ENCODE results near the gene PAX8. TPM values are rescaled to one million over a fixed set of nuclear protein-coding genes. Genes with fewer than 3 reads are reported as not detected.

PAX8 gene
- total RNA-seq, 1 donor from 2014 or later = 0.66 TPM

- intact Hi-C loops (cut with micrococcal nuclease) = no loop called here
Measured at GRCh38 chr2:113224647-113225236, 54.0 kb downstream of the PAX8 start.

- intact Hi-C loops (cut with micrococcal nuclease) = no loop called here
Measured at GRCh38 chr2:113223813-113224212, 54.9 kb downstream of the PAX8 start.

GRCh38 chr2:113221846-113222245 lies 56.9 kb downstream of the PAX8 start:
- intact Hi-C loops (cut with micrococcal nuclease) = no loop called here

DNA sequence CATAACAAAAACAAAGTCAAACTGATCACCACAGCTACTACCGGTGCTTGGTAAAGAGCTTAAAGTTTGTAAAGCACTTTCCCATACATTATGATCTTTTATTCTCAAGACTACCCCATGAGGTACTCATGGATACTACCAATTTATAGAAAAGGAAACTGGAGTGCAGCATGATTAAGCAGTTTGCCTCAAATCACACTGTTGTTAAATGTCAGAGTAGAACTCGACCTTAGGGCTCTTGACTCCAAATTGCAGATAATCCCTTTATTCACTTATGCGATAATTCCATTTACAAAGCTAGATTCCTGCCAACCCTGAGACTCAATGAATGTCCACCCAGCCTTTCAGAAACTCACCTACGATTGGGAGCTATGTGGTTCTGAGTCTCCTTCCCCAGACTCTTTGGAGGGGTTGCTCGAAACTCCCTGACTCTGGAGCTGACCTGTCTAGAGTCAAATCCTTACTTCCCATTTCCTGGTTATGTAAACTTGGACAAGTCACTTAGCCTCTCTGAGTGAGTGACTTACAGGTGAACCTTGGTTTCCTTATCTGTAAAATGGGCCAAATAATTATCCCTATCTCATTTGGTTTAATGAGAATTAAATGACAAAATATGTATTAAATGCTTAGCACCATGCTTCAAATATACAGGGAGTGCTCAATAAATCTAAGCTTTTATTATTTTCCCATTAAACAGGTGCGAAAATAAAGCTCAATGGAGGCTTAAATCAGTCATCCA lies 57.6 kb downstream of the PAX8 start:
- intact Hi-C loops (cut with micrococcal nuclease) = no loop called here

GRCh38 chr2:113219889-113220641 lies 58.7 kb downstream of the PAX8 start:
- intact Hi-C loops (cut with micrococcal nuclease) = no loop called here

DNA sequence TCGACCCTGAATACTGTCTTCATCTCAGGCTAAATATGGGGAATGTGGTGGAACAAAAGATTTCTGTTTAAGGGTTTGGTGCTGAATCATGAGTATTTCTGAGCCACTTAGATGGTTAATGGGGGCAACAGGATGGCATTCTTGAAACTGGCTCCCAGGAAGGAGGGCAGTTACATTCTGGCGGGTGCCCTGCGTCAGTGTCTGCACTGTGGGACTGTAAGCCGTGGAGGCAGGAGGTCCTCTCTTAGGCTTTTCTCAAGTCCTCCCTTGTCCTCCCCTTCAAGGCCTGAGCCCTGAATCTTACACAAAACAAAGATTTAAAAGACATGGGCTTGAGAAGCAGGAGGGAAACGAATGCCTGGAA lies 59.2 kb downstream of the PAX8 start:
- intact Hi-C loops (cut with micrococcal nuclease) = no loop called here

DNA sequence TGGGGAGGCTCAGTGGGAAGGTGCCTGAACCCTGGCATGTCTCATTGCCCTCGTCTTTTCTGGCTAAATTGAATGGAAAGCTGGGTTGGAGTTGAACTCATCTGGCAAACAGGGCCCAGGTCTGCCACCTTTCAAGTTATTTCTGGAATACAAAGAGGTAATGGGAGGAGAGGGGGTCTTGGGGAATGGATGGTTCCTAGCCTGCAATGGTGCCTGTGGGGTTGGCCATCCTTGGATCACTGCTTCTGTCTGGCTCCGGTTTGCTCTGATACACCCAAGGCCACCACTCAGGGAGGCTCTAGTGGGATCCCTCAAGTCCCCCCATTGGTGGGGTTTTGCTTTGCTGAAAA lies 59.7 kb downstream of the PAX8 start:
- intact Hi-C loops (cut with micrococcal nuclease) = no loop called here

GRCh38 chr2:113218283-113219091 lies 60.2 kb downstream of the PAX8 start:
- intact Hi-C loops (cut with micrococcal nuclease) = no loop called here

GRCh38 chr2:113217455-113218282 lies 61.1 kb downstream of the PAX8 start:
- intact Hi-C loops (cut with micrococcal nuclease) = no loop called here

DNA sequence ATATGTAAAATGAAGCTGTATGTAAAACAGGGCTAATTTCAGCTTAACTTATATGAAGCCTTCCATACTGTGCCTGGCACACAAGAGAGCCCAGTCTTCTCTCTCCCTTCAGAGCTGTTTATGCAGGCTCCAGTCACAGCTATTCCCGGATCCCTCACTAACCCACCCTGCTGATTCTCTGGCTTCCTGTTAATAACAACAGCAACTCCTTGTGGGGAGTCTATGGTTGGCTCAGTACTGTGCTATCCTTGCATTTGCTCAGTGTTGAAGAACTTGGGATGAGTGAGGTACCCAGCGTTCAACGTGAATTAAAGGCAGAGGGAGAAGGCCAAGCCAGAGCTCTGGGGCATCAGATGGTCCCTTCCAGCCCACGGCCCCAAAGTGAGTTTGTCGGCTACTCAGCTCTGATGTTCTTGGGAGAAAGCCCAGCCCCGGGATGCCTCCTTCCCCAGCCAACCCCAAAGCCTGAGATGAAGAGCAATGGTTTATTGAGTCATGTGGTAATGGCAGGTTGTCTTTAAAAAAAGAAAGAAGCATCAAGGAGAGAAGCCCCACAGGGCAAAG lies 61.7 kb downstream of the PAX8 start:
- intact Hi-C loops (cut with micrococcal nuclease) = no loop called here

DNA sequence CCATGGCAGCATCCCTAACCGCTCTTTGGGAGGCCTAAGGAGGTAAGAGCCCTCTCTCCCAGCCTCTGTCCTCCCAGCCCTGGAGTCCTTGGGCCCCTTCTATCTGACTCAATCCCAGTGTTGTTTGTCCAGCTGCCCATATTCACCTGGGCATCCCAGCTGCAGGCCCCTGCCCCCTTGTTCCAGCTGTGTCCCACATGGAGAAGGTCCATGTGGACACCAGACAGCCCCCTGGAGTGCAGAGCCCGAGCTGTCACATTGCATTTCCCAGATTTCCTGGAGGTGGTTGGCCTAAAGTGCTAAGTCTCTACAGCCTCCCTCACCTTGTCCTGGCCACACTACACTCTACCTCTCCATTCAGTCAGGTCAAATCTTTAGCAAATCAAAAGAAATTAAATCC lies 62.4 kb downstream of the PAX8 start:
- intact Hi-C loops (cut with micrococcal nuclease) = no loop called here

DNA sequence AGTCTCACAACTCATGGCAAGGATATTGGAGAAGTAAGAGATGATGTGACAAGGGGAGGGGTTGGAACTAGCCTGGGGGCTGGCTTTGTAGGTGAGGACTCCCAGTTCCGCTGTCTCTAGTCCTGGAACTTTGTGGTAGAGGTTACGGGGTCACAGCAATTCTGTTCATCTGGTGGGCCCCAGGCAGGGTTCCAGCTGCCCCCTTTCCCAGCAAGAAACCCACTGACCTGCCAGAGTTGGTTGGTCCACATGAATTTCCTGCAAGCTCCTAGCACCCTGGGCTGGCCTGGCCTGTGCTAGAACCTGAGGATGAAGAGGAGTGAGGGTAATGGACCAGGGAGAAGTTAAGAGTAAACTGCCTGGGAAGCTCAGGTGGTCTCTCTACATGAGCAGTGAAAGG lies 63.7 kb downstream of the PAX8 start:
- intact Hi-C loops (cut with micrococcal nuclease) = no loop called here

DNA sequence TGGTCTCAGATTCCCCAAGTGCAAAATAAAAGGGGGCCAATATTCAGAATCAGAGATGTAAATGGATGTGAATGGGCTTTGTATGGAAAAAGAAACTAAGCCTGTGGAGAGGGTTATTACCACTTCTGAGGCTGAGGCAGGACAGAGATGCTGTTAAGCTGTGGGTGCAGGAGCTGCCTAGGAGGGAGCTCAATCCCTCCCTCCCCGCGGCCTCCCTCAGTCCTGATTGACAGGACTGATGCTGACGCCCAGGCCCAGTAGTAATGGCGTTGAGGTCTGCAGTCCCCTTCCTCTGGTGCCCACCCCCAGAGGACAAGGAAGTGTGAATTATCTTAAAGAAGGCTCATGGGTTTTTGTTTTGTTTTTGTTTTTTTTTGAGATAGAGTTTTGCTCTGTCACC lies 64.6 kb downstream of the PAX8 start:
- intact Hi-C loops (cut with micrococcal nuclease) = no loop called here

GRCh38 chr2:113213061-113213930 lies 65.4 kb downstream of the PAX8 start:
- intact Hi-C loops (cut with micrococcal nuclease) = no loop called here

GRCh38 chr2:113212245-113213060 lies 66.3 kb downstream of the PAX8 start:
- intact Hi-C loops (cut with micrococcal nuclease) = no loop called here

DNA sequence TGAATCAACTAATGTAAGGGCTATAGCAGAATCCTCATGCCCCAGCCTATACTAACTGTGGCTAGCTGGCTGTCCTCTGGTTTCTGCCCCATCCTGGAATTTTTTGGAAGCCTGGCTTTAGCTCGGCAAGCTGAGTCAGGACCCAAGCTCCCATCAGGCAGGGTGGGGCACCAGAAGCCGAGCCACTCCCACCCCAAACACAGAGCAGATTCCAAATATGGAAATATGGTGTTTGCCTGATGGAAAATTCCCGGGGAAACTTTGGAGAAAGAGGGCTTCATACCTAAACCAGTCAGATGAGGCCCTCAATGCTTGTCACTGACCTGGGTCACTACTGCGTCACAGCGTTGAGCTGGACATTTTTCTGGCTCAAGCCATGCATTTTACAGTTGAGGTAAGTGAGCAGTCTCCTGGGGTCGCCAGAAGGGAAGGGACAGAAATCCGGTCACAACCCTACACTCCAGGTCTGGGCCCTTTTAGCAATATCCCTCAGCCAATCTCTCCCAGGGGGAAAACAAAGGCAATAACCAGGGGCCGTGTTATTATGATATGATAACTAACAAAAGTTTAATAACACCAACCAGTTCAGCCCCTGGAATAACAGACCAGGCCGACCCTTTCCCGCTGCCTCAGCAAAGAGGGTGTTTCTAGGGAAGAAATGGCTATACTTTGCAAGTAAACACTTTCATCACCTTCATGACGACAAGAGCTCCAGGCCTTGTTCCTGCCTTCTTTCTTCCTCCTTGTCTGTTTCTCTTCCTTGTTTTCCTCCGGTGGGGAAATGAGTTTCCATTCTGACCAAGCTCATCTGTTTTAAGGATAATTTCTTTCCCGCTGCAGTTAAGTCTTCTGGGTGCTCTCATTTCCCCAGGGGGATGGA lies 67.3 kb downstream of the PAX8 start:
- intact Hi-C loops (cut with micrococcal nuclease) = no loop called here

- intact Hi-C loops (cut with micrococcal nuclease) = no loop called here
Measured at GRCh38 chr2:113209646-113210171, 69.0 kb downstream of the PAX8 start.
